ENCODE results near the gene MIA3. TPM values are rescaled to one million over a fixed set of nuclear protein-coding genes. Genes with fewer than 3 reads are reported as not detected.

The MIA3 gene
- total and polyA plus RNA-seq, 9 of the 15 experiments (the other 6 are each of a cell fraction or from before 2014, with no cell fraction given): 21.6 to 89.4 (median 40.8) TPM

DNA sequence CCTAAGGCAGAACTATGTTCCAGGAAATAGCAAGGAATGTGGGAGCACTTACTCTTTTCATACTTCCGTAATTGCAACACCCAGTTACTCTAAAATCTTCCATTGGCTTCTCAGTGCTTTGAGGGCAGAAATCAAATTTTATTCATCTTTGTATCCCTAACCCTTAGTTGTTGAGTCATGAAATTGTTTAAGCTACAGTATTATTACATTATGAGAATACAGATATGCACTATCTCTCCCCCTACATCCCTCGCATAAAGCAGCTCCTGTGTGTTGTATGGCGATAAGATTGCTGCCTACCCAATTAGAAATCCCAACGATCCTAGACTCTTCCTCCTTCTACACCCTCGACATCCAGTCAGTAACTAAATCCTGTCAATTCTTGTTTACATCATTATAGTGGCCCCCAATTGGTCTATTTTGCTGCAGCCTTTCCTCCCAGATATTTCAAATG is 91.8 kb downstream of the MIA3 start (continued):
- TF ChIP-seq, protein P1, sequence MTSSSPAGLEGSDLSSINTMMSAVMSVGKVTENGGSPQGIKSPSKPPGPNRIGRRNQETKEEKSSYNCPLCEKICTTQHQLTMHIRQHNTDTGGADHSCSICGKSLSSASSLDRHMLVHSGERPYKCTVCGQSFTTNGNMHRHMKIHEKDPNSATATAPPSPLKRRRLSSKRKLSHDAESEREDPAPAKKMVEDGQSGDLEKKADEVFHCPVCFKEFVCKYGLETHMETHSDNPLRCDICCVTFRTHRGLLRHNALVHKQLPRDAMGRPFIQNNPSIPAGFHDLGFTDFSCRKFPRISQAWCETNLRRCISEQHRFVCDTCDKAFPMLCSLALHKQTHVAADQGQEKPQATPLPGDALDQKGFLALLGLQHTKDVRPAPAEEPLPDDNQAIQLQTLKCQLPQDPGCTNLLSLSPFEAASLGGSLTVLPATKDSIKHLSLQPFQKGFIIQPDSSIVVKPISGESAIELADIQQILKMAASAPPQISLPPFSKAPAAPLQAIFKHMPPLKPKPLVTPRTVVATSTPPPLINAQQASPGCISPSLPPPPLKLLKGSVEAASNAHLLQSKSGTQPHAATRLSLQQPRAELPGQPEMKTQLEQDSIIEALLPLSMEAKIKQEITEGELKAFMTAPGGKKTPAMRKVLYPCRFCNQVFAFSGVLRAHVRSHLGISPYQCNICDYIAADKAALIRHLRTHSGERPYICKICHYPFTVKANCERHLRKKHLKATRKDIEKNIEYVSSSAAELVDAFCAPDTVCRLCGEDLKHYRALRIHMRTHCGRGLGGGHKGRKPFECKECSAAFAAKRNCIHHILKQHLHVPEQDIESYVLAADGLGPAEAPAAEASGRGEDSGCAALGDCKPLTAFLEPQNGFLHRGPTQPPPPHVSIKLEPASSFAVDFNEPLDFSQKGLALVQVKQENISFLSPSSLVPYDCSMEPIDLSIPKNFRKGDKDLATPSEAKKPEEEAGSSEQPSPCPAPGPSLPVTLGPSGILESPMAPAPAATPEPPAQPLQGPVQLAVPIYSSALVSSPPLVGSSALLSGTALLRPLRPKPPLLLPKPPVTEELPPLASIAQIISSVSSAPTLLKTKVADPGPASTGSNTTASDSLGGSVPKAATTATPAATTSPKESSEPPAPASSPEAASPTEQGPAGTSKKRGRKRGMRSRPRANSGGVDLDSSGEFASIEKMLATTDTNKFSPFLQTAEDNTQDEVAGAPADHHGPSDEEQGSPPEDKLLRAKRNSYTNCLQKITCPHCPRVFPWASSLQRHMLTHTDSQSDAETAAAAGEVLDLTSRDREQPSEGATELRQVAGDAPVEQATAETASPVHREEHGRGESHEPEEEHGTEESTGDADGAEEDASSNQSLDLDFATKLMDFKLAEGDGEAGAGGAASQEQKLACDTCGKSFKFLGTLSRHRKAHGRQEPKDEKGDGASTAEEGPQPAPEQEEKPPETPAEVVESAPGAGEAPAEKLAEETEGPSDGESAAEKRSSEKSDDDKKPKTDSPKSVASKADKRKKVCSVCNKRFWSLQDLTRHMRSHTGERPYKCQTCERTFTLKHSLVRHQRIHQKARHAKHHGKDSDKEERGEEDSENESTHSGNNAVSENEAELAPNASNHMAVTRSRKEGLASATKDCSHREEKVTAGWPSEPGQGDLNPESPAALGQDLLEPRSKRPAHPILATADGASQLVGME (CRISPR knock-in tag; IDR thresholded peaks at IDR 0.05): no peak
- TF ChIP-seq HMG20B (CRISPR knock-in tag; IDR thresholded peaks at IDR 0.05): no peak
- no peak for TF ChIP-seq FOXK1 (CRISPR knock-in tag; IDR thresholded peaks at IDR 0.05; ENCODE audit: borderline replicate concordance)
- no peak for TF ChIP-seq PCBP1 (IDR thresholded peaks at IDR 0.05; ENCODE audit: low read depth, low read length, poor library complexity, severe bottlenecking)
- no peak for TF ChIP-seq DDX20 (tag; IDR thresholded peaks at IDR 0.05; ENCODE audit: low read depth)
- peak; percentile 23 to 65; a peak in 1 of 4 replicates for TF ChIP-seq ARNT (IDR thresholded peaks at IDR 0.05)
- no peak for TF ChIP-seq ZFP30 (CRISPR knock-in tag; IDR thresholded peaks at IDR 0.05; ENCODE audit: borderline replicate concordance)
- TF ChIP-seq SREBF2 (CRISPR knock-in tag; IDR thresholded peaks at IDR 0.05): no peak
- TF ChIP-seq LEF1 (IDR thresholded peaks at IDR 0.05): 0 out of 2 replicates have a peak, but pooled peaks have one; percentile 24
- TF ChIP-seq, protein P2, sequence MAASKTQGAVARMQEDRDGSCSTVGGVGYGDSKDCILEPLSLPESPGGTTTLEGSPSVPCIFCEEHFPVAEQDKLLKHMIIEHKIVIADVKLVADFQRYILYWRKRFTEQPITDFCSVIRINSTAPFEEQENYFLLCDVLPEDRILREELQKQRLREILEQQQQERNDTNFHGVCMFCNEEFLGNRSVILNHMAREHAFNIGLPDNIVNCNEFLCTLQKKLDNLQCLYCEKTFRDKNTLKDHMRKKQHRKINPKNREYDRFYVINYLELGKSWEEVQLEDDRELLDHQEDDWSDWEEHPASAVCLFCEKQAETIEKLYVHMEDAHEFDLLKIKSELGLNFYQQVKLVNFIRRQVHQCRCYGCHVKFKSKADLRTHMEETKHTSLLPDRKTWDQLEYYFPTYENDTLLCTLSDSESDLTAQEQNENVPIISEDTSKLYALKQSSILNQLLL (CRISPR knock-in tag; IDR thresholded peaks at IDR 0.05; ENCODE audit: borderline replicate concordance): no peak
- TF ChIP-seq FOXK2 (conservative IDR thresholded peaks at IDR 0.05 in 1 of 2, IDR thresholded peaks at IDR 0.05 in 1 of 2; ENCODE audit: low read depth in 2 of 2): peak; percentile 84 to 89
- TF ChIP-seq RBBP5 (IDR thresholded peaks at IDR 0.05; ENCODE audit: borderline replicate concordance, insufficient read depth, low read length, poor library complexity, severe bottlenecking): no peak
- TF ChIP-seq, protein P3, sequence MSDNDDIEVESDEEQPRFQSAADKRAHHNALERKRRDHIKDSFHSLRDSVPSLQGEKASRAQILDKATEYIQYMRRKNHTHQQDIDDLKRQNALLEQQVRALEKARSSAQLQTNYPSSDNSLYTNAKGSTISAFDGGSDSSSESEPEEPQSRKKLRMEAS (CRISPR knock-in tag; IDR thresholded peaks at IDR 0.05): no peak
- no peak for TF ChIP-seq KDM4B (IDR thresholded peaks at IDR 0.05; ENCODE audit: borderline replicate concordance in 2 of 2, low read depth in 1 of 2)
- TF ChIP-seq NONO (IDR thresholded peaks at IDR 0.05; ENCODE audit: low read depth in 2 of 2, low read length in 1 of 2): no peak
- 0 out of 2 replicates have a peak, but pooled peaks have one; percentile 70 for TF ChIP-seq SMARCC2 (IDR thresholded peaks at IDR 0.05; ENCODE audit: low read depth)
- TF ChIP-seq, protein P4, sequence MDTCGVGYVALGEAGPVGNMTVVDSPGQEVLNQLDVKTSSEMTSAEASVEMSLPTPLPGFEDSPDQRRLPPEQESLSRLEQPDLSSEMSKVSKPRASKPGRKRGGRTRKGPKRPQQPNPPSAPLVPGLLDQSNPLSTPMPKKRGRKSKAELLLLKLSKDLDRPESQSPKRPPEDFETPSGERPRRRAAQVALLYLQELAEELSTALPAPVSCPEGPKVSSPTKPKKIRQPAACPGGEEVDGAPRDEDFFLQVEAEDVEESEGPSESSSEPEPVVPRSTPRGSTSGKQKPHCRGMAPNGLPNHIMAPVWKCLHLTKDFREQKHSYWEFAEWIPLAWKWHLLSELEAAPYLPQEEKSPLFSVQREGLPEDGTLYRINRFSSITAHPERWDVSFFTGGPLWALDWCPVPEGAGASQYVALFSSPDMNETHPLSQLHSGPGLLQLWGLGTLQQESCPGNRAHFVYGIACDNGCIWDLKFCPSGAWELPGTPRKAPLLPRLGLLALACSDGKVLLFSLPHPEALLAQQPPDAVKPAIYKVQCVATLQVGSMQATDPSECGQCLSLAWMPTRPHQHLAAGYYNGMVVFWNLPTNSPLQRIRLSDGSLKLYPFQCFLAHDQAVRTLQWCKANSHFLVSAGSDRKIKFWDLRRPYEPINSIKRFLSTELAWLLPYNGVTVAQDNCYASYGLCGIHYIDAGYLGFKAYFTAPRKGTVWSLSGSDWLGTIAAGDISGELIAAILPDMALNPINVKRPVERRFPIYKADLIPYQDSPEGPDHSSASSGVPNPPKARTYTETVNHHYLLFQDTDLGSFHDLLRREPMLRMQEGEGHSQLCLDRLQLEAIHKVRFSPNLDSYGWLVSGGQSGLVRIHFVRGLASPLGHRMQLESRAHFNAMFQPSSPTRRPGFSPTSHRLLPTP (IDR thresholded peaks at IDR 0.05; ENCODE audit: borderline replicate concordance, extremely low read depth, insufficient read length): no peak
- no peak for TF ChIP-seq TARDBP (IDR thresholded peaks at IDR 0.05)
